HG03575 (cell line): Measurements from ENCODE around the gene ELN.
A peak's percentile ranks its signal among the peaks of the same experiment; 100 is the strongest.

Experiments
- ATAC-seq: cut with Tn5 transposase; IDR thresholded peaks from one replicate; pipeline ENCODE4 v1.9.1; 2021; ENCODE audit not compliant: unreplicated experiment, insufficient number of reproducible peaks, low FRiP score; ENCODE audit errors: extremely low read depth

Gene ELN

GRCh38 chr7:74082770-74083116, 54.8 kb downstream of the ELN start:
- no peak for ATAC-seq

GRCh38 chr7:74083117-74083876, 55.3 kb downstream of the ELN start, which contains the start of gene LIMK1:
Gene LIMK1, plus strand, starts transcription at chr7:74083804. Its CDS starts 187 bp downstream, at chr7:74083991.
- ATAC-seq = no peak

GRCh38 chr7:74083928-74084721, 56.2 kb downstream of the ELN start:
- no peak for ATAC-seq

DNA sequence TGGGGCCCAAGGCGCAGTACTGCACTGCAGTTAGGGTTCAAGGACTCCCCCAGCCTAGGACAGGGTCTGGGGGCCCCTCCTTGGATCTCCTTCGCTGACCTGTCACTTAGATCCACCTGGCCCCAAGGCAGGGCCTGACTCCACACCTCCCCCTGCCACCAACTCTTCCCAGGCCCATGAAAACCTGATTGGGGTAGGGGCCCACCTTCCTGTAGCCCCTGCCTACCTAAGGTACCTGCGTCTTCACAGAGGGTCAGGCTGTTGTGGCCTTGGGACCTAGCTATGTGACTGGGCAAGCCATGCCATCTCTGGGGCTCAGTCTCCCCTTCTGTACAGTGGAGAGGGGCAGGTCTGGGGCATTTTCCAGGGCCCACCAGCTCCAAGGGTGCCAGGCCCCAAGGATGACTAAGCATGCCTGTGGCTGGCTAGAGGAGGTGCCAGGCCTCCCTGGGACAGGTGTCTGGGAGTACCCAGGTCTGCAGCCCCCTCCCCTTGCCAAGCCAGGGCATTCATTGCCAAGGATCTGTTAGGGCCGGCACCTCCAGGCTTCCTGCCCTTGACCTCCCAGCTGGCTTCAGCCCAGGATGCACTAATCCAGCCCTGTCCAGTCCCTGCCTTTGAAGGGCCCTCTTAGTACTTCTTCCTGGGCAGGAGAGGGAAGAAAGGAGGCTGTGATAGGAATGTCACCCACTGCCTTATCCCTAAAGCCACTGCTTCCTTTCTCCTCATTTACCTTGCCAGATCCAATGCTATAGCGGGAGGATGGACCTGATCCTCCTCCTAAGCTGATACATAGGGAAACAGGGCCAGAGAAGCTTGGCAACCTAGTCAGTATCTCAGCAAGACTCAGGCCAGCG, 57.0 kb downstream of the ELN start:
- no peak for ATAC-seq

- ATAC-seq = no peak
Observed at GRCh38 chr7:74087791-74088453, 59.9 kb downstream of the ELN start.

DNA sequence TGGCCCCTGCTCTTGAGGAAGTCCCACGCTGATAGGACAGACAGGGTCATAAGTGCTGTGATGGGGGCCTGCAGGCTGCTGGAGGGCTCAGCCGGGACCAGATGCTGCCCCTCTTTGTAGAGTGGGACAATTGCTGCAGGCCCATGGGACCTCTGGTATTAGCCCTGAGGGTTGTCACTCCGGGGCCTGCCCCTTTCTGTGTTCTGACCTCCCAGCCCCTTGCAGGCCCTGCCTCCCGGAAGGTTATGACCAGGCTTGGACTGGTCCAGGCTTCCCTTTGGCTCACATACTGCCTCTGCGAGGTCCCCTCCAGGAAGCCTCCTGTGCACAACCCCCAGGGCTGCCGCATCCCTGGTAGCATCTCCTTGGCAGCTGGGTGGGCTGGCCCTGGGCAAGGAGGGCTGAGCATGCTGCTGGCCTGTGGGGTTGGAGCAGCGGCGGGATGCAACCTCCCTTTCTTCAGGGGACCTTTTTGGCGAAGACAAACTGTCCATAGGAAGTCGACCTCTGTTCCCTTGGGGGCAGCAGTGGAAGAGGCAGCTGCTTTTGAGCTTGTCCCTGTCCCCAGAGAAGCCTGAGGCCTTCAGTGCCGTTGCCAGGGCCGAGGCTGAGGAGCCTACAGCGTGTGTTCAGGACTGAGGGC, 64.5 kb downstream of the ELN start:
- ATAC-seq = no peak

- ATAC-seq = no peak
Observed at GRCh38 chr7:74092964-74093471, 65.0 kb downstream of the ELN start.

GRCh38 chr7:74093671-74094223, 65.8 kb downstream of the ELN start:
- ATAC-seq = no peak

DNA sequence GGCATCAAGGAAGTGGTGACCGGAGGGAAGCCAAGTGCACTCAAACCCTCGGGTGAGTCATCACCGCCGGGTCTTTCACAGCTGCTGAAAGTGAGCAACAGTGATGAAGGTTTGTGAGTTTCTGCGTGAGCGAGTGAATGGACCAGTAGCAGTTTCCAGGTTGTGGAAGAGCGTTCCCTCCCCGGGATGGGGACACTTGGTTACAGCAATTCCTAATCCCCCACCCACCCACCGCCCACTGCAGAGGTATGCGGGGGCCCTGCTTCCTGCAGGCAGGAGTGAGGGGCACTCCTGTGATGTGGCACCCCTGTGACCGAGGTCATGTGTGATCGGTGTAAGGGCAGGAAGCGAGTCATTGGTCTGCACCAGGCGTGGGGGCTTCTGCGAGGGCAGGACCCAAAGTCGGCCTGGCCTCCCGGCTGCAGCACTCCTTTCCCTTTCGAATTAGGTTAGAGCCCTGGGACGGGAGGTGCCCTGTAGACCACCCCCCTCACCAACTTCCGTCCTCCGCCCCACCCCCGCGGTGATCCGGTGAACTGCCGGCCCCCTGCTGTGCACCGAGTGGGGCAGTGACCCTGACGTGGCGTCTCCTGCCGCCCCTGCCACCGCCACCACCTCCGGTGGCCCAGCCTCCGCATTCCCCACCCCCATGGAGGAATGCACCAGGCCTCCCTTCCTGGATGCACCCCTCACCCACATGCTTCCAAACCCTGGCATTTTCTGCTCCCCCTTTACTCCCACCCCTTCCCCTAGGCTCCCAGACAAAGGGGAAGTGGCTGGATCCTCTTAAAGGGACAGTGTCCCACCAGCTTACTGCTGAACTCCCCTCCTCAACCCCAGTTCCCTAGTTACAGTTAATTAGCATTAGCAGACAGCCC, 66.5 kb downstream of the ELN start:
- no peak for ATAC-seq

GRCh38 chr7:74095135-74095534, 67.2 kb downstream of the ELN start:
- no peak for ATAC-seq

DNA sequence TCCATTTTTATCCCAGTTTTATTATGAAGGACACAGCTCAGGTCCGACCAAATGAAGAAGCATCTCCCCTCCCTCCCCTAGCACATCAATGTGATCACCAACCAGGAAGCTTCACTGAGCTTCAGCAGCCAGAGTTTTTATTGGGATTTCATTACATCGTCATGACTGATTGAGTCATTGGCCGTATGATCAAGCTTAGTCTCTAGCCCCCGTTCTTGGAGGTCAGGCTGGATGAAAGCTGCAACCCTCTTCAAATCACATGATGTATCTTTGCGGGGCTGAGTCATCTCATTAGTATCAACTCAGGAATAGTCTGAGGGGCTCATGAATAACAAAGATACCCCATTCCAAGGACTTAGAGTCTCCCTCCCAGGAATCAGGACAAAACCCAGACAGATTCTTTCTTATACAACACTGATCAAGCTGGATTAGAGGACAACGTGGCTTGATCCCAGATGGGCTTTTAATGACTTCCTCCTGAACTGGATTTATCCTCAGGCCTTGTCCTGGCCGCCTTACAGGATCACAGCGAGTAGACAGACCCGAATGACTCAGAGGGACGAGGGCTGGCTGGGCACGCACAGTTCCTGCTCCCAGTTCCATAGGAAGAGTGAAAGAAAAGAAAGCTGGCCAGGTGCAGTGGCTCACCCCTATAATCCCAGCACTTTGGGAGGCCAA, 70.1 kb downstream of the ELN start:
- no peak for ATAC-seq

DNA sequence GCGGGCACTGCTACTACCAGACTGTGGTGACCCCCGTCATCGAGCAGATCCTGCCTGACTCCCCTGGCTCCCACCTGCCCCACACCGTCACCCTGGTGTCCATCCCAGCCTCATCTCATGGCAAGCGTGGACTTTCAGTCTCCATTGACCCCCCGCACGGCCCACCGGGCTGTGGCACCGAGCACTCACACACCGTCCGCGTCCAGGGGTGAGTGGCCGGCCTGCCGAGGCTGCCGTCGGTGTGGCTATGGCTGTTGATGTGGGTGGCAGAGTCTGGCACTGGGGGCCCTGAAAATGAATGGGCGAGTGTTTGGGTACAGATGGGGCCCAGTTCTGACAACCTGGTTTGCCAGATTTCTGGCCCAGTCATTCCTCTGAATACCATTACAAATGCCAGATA, 71.1 kb downstream of the ELN start:
- no peak for ATAC-seq

- peak; percentile 50 for ATAC-seq
Observed at GRCh38 chr7:74101061-74101681, 73.2 kb downstream of the ELN start.

DNA sequence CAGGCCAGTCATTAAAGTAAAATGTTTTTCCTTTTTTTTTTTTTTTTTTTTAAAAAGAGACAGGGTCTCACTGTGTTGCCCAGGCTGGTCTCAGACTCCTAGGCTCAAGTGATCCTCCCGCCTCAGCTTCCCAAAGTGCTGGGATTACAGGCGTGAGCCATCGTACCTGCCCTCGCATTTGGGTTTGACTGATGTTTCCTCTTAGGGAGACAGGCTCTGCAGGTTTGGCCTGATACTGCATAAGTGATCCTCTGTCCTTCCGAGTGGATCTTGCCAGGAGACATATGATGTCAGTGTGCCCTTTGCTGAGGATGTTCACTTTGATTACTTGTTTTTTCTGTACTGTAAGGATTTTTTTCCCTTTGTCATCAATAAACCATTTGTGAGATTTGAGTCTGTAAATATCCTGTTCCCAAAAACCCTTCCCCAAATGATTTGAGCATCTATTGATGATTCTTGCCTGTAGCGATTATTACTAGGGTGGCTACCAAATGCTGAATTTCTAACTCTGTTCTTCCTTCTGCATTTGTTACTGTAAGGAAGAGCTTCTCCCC, 75.3 kb downstream of the ELN start:
- ATAC-seq = no peak

- ATAC-seq = no peak
Observed at GRCh38 chr7:74104702-74105101, 76.7 kb downstream of the ELN start.

GRCh38 chr7:74105992-74106391, 78.0 kb downstream of the ELN start:
- ATAC-seq = no peak
